Measurements from ENCODE around the gene MDFIC2. TPM values are rescaled to one million over a fixed set of nuclear protein-coding genes. Genes with fewer than 3 reads are reported as not detected.

MDFIC2 gene
- total RNA-seq, result not detected in 2 replicates

DNA sequence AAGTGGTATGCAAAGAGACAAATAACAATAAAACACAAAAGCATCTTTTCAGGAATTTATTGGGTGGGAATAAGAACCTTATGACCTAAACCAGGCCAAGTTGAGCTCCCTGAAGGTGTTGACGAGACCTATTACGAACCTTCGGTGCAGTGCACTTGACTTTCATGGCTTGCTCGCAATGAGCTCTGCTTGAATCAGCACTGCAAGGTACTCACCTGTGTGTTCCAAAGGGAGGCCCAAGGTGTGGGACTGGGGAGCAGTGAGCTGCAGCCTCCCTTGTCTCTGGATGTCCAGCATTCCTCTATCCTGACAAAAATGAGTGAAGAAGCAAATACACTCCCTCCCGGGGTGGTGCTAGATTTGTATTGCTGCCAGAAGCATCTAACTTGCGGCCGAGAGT lies at the start of gene MDFIC2:
TSS of gene MDFIC2 (minus strand) at position 303 of the 400 bp plus-strand sequence. CDS start 665 bp downstream, outside the sequence.

Data from subcutaneous preadipocyte (primary cell).